Endothelial cell of umbilical vein (primary cell): ENCODE results near the gene DIP2C.

Experiments used
- POLR2A ChIP-seq: IDR thresholded peaks from 2 replicates; pipeline ENCODE4 v1.6.1; 2012; ENCODE audit warnings: low read depth, mild to moderate bottlenecking, control low read depth, low read length
- POLR2AphosphoS5 ChIP-seq: IDR thresholded peaks from 2 replicates; pipeline ENCODE4 v1.6.1; 2012; ENCODE audit warnings: low read depth, mild to moderate bottlenecking, control low read depth, low read length, moderate library complexity; ENCODE audit not compliant: insufficient read depth

DNA sequence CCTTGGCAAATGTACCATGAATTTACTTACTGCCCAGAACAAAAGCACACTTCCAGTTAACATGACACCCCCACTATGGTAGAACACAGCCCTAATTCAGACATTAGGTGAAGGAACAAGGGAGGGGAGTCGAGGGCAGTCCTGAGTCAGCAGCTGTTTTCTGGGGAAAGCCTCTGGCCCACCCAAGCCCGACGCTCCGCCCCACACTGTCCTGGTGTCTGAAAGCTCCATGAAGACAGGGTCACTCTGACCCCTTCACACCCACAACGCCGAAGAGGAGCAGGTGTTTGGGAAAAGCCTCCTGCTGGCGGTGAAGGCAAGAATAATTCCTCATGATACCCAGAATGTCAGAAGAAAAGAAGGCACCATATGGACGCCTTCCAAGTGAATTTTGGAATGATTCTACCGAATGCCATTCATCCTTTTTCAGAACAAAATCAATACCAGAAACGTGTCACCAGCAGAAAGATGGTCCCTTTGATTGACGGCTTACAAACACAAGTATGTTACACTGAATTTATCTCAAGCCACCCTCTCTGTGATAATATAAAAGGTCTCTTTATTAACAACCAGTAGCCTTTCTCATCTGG is 172.1 kb downstream of the DIP2C start:
- TF ChIP-seq POLR2AphosphoS5 (no peak), POLR2A (no peak)
